ENCODE data around the gene EFNA3. TPM values are rescaled to one million over a fixed set of nuclear protein-coding genes. Genes with fewer than 3 reads are reported as not detected.

EFNA3 gene
- total and polyA plus RNA-seq, 2 experiments from 2014 or later, result 2.7 to 3.0 TPM

GRCh38 chr1:155037043-155037442, 41.6 kb upstream of the EFNA3 start:
- in situ Hi-C loops (cut with MboI), result no loop called here
- no peaks in the 10 kb centered on the region for H4K20me1 ChIP-seq (ENCODE audit: insufficient read depth)
- no peaks in the 10 kb centered on the region for H3K9me2 ChIP-seq (ENCODE audit: insufficient read depth)
- WGBS, 2 experiments (ENCODE audit: low coverage in 1 of 2, low lambda C conversion rate in 2 of 2, missing lambda C conversion rate in 2 of 2), result 81 to 88% methylated on average over 3 of the region's 3 CpGs
- no peaks in the 10 kb centered on the region for H3K9me3 ChIP-seq (ENCODE audit: low read depth)
- no peak for TF ChIP-seq EZH2 (IDR thresholded peaks at IDR 0.05; ENCODE audit: insufficient read depth, poor library complexity, severe bottlenecking)
- no peak for TF ChIP-seq EZH2phosphoT487 (IDR thresholded peaks at IDR 0.05; ENCODE audit: insufficient read depth, low read depth)
- no peaks in the 10 kb centered on the region for H3K36me3 ChIP-seq (ENCODE audit: low read depth)
- H3K9ac ChIP-seq, result no peak overlapping the region
- H3K27ac ChIP-seq, result no peak overlapping the region
- H3K4me3 ChIP-seq, result no peak overlapping the region
- no peaks in the 10 kb centered on the region for H3K79me2 ChIP-seq (ENCODE audit: insufficient read depth)
- no peaks in the 10 kb centered on the region for H3K27me3 ChIP-seq (replicated peaks; ENCODE audit: insufficient read depth)
- H3F3A ChIP-seq (ENCODE audit: insufficient read depth), result no peaks in the 10 kb centered on the region
- H2AFZ ChIP-seq, result no peak overlapping the region
- H3K4me2 ChIP-seq (ENCODE audit: unreplicated experiment), result no peak overlapping the region
- DNase-seq, result no peak
- H3K4me1 ChIP-seq (ENCODE audit: insufficient read depth), result peaks cover 8% of the 10 kb centered on the region; the same call in 1 of the 2 replicates

- H3K79me2 ChIP-seq (ENCODE audit: insufficient read depth), result no peaks in the 10 kb centered on the region
- no peaks in the 10 kb centered on the region for H4K20me1 ChIP-seq (ENCODE audit: insufficient read depth)
- H3K9me2 ChIP-seq (ENCODE audit: insufficient read depth), result no peaks in the 10 kb centered on the region
- no peak overlapping the region for H3K9ac ChIP-seq
- H3K27me3 ChIP-seq (replicated peaks; ENCODE audit: insufficient read depth), result no peaks in the 10 kb centered on the region
- no peak overlapping the region for H3K4me3 ChIP-seq
- no peaks in the 10 kb centered on the region for H3K36me3 ChIP-seq (ENCODE audit: low read depth)
- H3K27ac ChIP-seq, result no peak overlapping the region
- no peaks in the 10 kb centered on the region for H3F3A ChIP-seq (ENCODE audit: insufficient read depth)
- no peak overlapping the region for H2AFZ ChIP-seq
- WGBS, 2 experiments (ENCODE audit: low coverage in 1 of 2, low lambda C conversion rate in 2 of 2, missing lambda C conversion rate in 2 of 2), result 67 to 68% methylated on average over 6 of the region's 6 CpGs
- H3K9me3 ChIP-seq (ENCODE audit: low read depth), result no peaks in the 10 kb centered on the region
- peaks cover 8% of the 10 kb centered on the region; the same call in 1 of the 2 replicates for H3K4me1 ChIP-seq (ENCODE audit: insufficient read depth)
- in situ Hi-C loops (cut with MboI), result no loop called here
- H3K4me2 ChIP-seq (ENCODE audit: unreplicated experiment), result no peak overlapping the region
- no peak for DNase-seq
- TF ChIP-seq EZH2 (IDR thresholded peaks at IDR 0.05; ENCODE audit: insufficient read depth, poor library complexity, severe bottlenecking) (no peak), EZH2phosphoT487 (IDR thresholded peaks at IDR 0.05; ENCODE audit: insufficient read depth, low read depth) (no peak)
Measured at GRCh38 chr1:155037851-155038441, 40.7 kb upstream of the EFNA3 start.

GRCh38 chr1:155038602-155039307, 39.9 kb upstream of the EFNA3 start:
- Histone ChIP-seq H2AFZ (no peak overlapping the region), H3K36me3 (ENCODE audit: low read depth) (no peaks in the 10 kb centered on the region), H3K79me2 (ENCODE audit: insufficient read depth) (no peaks in the 10 kb centered on the region), H3K27me3 (replicated peaks; ENCODE audit: insufficient read depth) (no peaks in the 10 kb centered on the region), H3K4me1 (ENCODE audit: insufficient read depth) (peaks cover 8% of the 10 kb centered on the region; the same call in 1 of the 2 replicates), H3K9me3 (ENCODE audit: low read depth) (no peaks in the 10 kb centered on the region), H3K9me2 (ENCODE audit: insufficient read depth) (no peaks in the 10 kb centered on the region), H3K4me2 (ENCODE audit: unreplicated experiment) (no peak overlapping the region), H3K4me3 (no peak overlapping the region), H4K20me1 (ENCODE audit: insufficient read depth) (no peaks in the 10 kb centered on the region), H3K9ac (no peak overlapping the region), H3K27ac (no peak overlapping the region), H3F3A (ENCODE audit: insufficient read depth) (no peaks in the 10 kb centered on the region)
- WGBS, 2 experiments (ENCODE audit: low coverage in 1 of 2, low lambda C conversion rate in 2 of 2, missing lambda C conversion rate in 2 of 2), result 19 to 24% methylated on average over 8 of the region's 8 CpGs
- TF ChIP-seq EZH2phosphoT487 (IDR thresholded peaks at IDR 0.05; ENCODE audit: insufficient read depth, low read depth), result no peak
- TF ChIP-seq EZH2 (IDR thresholded peaks at IDR 0.05; ENCODE audit: insufficient read depth, poor library complexity, severe bottlenecking), result no peak
- peak; percentile 87 for DNase-seq
- in situ Hi-C loops (cut with MboI), result no loop called here

GRCh38 chr1:155039308-155039669, 39.3 kb upstream of the EFNA3 start:
- no peaks in the 10 kb centered on the region for H3F3A ChIP-seq (ENCODE audit: insufficient read depth)
- H3K36me3 ChIP-seq (ENCODE audit: low read depth), result no peaks in the 10 kb centered on the region
- H4K20me1 ChIP-seq (ENCODE audit: insufficient read depth), result no peaks in the 10 kb centered on the region
- DNase-seq, result no peak
- H3K79me2 ChIP-seq (ENCODE audit: insufficient read depth), result no peaks in the 10 kb centered on the region
- H3K9me3 ChIP-seq (ENCODE audit: low read depth), result no peaks in the 10 kb centered on the region
- no peak overlapping the region for H3K9ac ChIP-seq
- no peak overlapping the region for H2AFZ ChIP-seq
- H3K4me1 ChIP-seq (ENCODE audit: insufficient read depth), result peaks cover 8% of the 10 kb centered on the region; the same call in 1 of the 2 replicates
- H3K27me3 ChIP-seq (replicated peaks; ENCODE audit: insufficient read depth), result no peaks in the 10 kb centered on the region
- TF ChIP-seq EZH2phosphoT487 (IDR thresholded peaks at IDR 0.05; ENCODE audit: insufficient read depth, low read depth), result no peak
- no peak for TF ChIP-seq EZH2 (IDR thresholded peaks at IDR 0.05; ENCODE audit: insufficient read depth, poor library complexity, severe bottlenecking)
- no peak overlapping the region for H3K4me2 ChIP-seq (ENCODE audit: unreplicated experiment)
- H3K27ac ChIP-seq, result no peak overlapping the region
- no peak overlapping the region for H3K4me3 ChIP-seq
- in situ Hi-C loops (cut with MboI), result no loop called here
- 57 to 80% methylated on average over 4 of the region's 4 CpGs for WGBS, 2 experiments (ENCODE audit: low coverage in 1 of 2, low lambda C conversion rate in 2 of 2, missing lambda C conversion rate in 2 of 2)
- H3K9me2 ChIP-seq (ENCODE audit: insufficient read depth), result no peaks in the 10 kb centered on the region

Data from GM23248 (cell line).